ENCODE data around the gene EIF2D.
"Not testable (repeated sequence)": the region's sequence is repeated elsewhere in the genome, so short reads cannot be mapped to it uniquely, and the experiment has no call there.

EIF2D gene

GRCh38 chr1:206646504-206646903 lies 34.2 kb upstream of the EIF2D start:
- no peak overlapping the region for H3K27ac Mint-ChIP-seq
- no peak overlapping the region for H3K4me3 Mint-ChIP-seq
- H3K9me3 Mint-ChIP-seq, result no peaks in the 10 kb centered on the region
- DNase-seq (ENCODE audit: low spot score in 2 of 2) (no peak), ATAC-seq (no peak)
- peaks cover 22% of the 10 kb centered on the region for H3K36me3 Mint-ChIP-seq
- H3K4me1 Mint-ChIP-seq, result no peaks in the 10 kb centered on the region

GRCh38 chr1:206643118-206643698 lies 30.9 kb upstream of the EIF2D start:
- DNase-seq (ENCODE audit: low spot score in 2 of 2) (no peak), ATAC-seq (no peak)
- Mint-ChIP-seq H3K4me1 (no peaks in the 10 kb centered on the region), H3K27ac (no peak overlapping the region), H3K36me3 (peaks cover 31% of the 10 kb centered on the region), H3K9me3 (no peaks in the 10 kb centered on the region), H3K4me3 (no peak overlapping the region)

GRCh38 chr1:206642074-206642473 lies 29.8 kb upstream of the EIF2D start:
- not testable (repeated sequence) for ATAC-seq; H3K4me3 Mint-ChIP-seq; DNase-seq (ENCODE audit: low spot score in 2 of 2); H3K9me3 Mint-ChIP-seq; H3K27ac Mint-ChIP-seq; H3K4me1 Mint-ChIP-seq
- peaks cover 20% of the 10 kb centered on the region for H3K36me3 Mint-ChIP-seq

- Mint-ChIP-seq H3K9me3 (no peaks in the 10 kb centered on the region), H3K4me1 (peaks cover 21% of the 10 kb centered on the region), H3K27ac (peak overlapping the region; percentile 14), H3K4me3 (no peak overlapping the region), H3K36me3 (peaks cover 12% of the 10 kb centered on the region)
- ATAC-seq (no peak), DNase-seq (ENCODE audit: low spot score in 2 of 2) (no peak)
These were observed 25.3 kb upstream of the EIF2D start for GRCh38 chr1:206637605-206638004.

- H3K36me3 Mint-ChIP-seq, result peaks cover 12% of the 10 kb centered on the region
- peak overlapping the region; percentile 81 for H3K4me3 Mint-ChIP-seq
- H3K9me3 Mint-ChIP-seq, result no peaks in the 10 kb centered on the region
- H3K4me1 Mint-ChIP-seq, result peaks cover 21% of the 10 kb centered on the region
- no peak overlapping the region for H3K27ac Mint-ChIP-seq
- ATAC-seq, result no peak
- DNase-seq (ENCODE audit: low spot score in 2 of 2), result no peak
These were observed 24.4 kb upstream of the EIF2D start for GRCh38 chr1:206636671-206637070.

- Mint-ChIP-seq H3K9me3 (no peaks in the 10 kb centered on the region), H3K27ac (peak overlapping the region; percentile 80), H3K4me3 (peak overlapping the region; percentile 81), H3K36me3 (peaks cover 12% of the 10 kb centered on the region), H3K4me1 (peaks cover 21% of the 10 kb centered on the region)
- ATAC-seq (no peak), DNase-seq (ENCODE audit: low spot score in 2 of 2) (no peak)
These were observed 23.7 kb upstream of the EIF2D start for GRCh38 chr1:206635978-206636345.

- Mint-ChIP-seq H3K4me1 (peaks cover 21% of the 10 kb centered on the region), H3K4me3 (peak within 1 kb of the TSS; percentile 81), H3K27ac (peak within 1 kb of the TSS; percentile 80), H3K36me3 (peaks cover 12% of the 10 kb centered on the region), H3K9me3 (no peaks in the 10 kb centered on the region)
- peak; percentile 89 to 97 for DNase-seq (ENCODE audit: low spot score in 2 of 2)
- peak; percentile 97 for ATAC-seq
These were observed 23.1 kb upstream of the EIF2D start, which contains the start of gene DYRK3 for GRCh38 chr1:206635080-206635977. Gene DYRK3, plus strand, starts transcription at chr1:206635536. Its CDS starts 168 bp downstream, at chr1:206635704.

GRCh38 chr1:206634365-206635079 lies 22.3 kb upstream of the EIF2D start:
- Mint-ChIP-seq H3K9me3 (no peaks in the 10 kb centered on the region), H3K4me3 (peak overlapping the region; percentile 81), H3K36me3 (peaks cover 12% of the 10 kb centered on the region), H3K27ac (peak overlapping the region; percentile 80), H3K4me1 (peaks cover 21% of the 10 kb centered on the region)
- ATAC-seq (no peak), DNase-seq (ENCODE audit: low spot score in 2 of 2) (peak; percentile 56 to 87)

- Mint-ChIP-seq H3K4me3 (no peak overlapping the region), H3K4me1 (peaks cover 21% of the 10 kb centered on the region), H3K36me3 (peaks cover 5% of the 10 kb centered on the region), H3K27ac (no peak overlapping the region), H3K9me3 (no peaks in the 10 kb centered on the region)
- DNase-seq (ENCODE audit: low spot score in 2 of 2) (no peak), ATAC-seq (no peak)
These were observed 21.4 kb upstream of the EIF2D start for GRCh38 chr1:206633708-206634121.

- ATAC-seq, result no peak
These were observed 18.8 kb upstream of the EIF2D start for GRCh38 chr1:206631085-206631509.

GRCh38 chr1:206628916-206629315 lies 16.7 kb upstream of the EIF2D start:
- ATAC-seq (no peak), DNase-seq (ENCODE audit: low spot score in 2 of 2) (no peak)
- H3K36me3 Mint-ChIP-seq, result no peaks in the 10 kb centered on the region
- no peaks in the 10 kb centered on the region for H3K9me3 Mint-ChIP-seq
- no peak overlapping the region for H3K4me3 Mint-ChIP-seq
- H3K27ac Mint-ChIP-seq, result no peak overlapping the region
- H3K4me1 Mint-ChIP-seq, result no peaks in the 10 kb centered on the region

More at GRCh38 chr1:206631085-206631509, 18.8 kb upstream of the EIF2D start:
- Mint-ChIP-seq H3K36me3 (no peaks in the 10 kb centered on the region), H3K9me3 (no peaks in the 10 kb centered on the region), H3K27ac (no peak overlapping the region), H3K4me3 (no peak overlapping the region), H3K4me1 (peaks cover 10% of the 10 kb centered on the region)
- DNase-seq (ENCODE audit: low spot score in 2 of 2), result no peak

GRCh38 chr1:206626396-206626795 lies 14.1 kb upstream of the EIF2D start:
- not testable (repeated sequence) for H3K27ac Mint-ChIP-seq; DNase-seq (ENCODE audit: low spot score in 2 of 2); H3K36me3 Mint-ChIP-seq; ATAC-seq; H3K4me1 Mint-ChIP-seq; H3K9me3 Mint-ChIP-seq; H3K4me3 Mint-ChIP-seq

GRCh38 chr1:206609229-206609991 lies 2.9 kb downstream of the EIF2D start:
- Mint-ChIP-seq H3K4me1 (peaks cover 37% of the 10 kb centered on the region), H3K4me3 (peak overlapping the region; percentile 44), H3K27ac (peak overlapping the region; percentile 87), H3K36me3 (peaks cover 75% of the 10 kb centered on the region), H3K9me3 (no peaks in the 10 kb centered on the region)
- peak; percentile 20 for ATAC-seq
- DNase-seq (ENCODE audit: low spot score in 2 of 2), result no peak

GRCh38 chr1:206608108-206608698 lies 4.1 kb downstream of the EIF2D start:
- no peak for ATAC-seq
- Mint-ChIP-seq H3K4me3 (peak overlapping the region; percentile 44), H3K9me3 (no peaks in the 10 kb centered on the region), H3K36me3 (peaks cover 87% of the 10 kb centered on the region), H3K4me1 (peaks cover 37% of the 10 kb centered on the region), H3K27ac (peak overlapping the region; percentile 87)
- peak; percentile 43 to 79 for DNase-seq (ENCODE audit: low spot score in 2 of 2)

Measured in stimulated activated effector memory CD8-positive, alpha-beta T cell treated with anti-CD3 and anti-CD28 coated beads, Interleukin-12 subunit alpha, Interleukin-12 subunit beta, amount 100 ng/mL, for 72 hours (primary cell).